ENCODE results near the gene LRP8. TPM values are rescaled to one million over a fixed set of nuclear protein-coding genes. Genes with fewer than 3 reads are reported as not detected.

Gene LRP8
- total and polyA plus RNA-seq, 2 donors from 2014 or later = 1.4 to 6.9 TPM

GRCh38 chr1:53369761-53370160 lies 41.9 kb upstream of the LRP8 start:
- intact Hi-C loops (cut with DNase I) = no loop called here
- Histone ChIP-seq H3K36me3 (ENCODE audit: control insufficient read depth in 2 of 3, insufficient read depth in 3 of 3, low read length in 3 of 3) (no peaks in the 10 kb centered on the region), H3K9me3 (ENCODE audit: control insufficient read depth in 2 of 3, insufficient read depth in 1 of 3, low read length in 3 of 3) (no peaks in the 10 kb centered on the region), H3K27ac (ENCODE audit: low read depth in 2 of 2, low read length in 2 of 2) (no peak overlapping the region), H3K4me1 (ENCODE audit: control insufficient read depth in 2 of 3, insufficient read depth in 2 of 3, low read depth in 1 of 3, low read length in 3 of 3) (no peaks in the 10 kb centered on the region), H3K9ac (ENCODE audit: low read length in 3 of 3) (no peak overlapping the region), H3K27me3 (ENCODE audit: control insufficient read depth, insufficient read depth, low read length) (no peaks in the 10 kb centered on the region), H3K4me3 (ENCODE audit: low read length in 3 of 3) (no peak overlapping the region)
- no peak for TF ChIP-seq CTCF (IDR thresholded peaks at IDR 0.05; ENCODE audit: borderline replicate concordance, extremely low read depth, insufficient read depth)
- DNase-seq (peak in 2 of 5 donors; percentile 25 to 31), FAIRE-seq (no peak)

GRCh38 chr1:53369034-53369750 lies 41.3 kb upstream of the LRP8 start:
- Histone ChIP-seq H3K4me1 (ENCODE audit: control insufficient read depth in 2 of 3, insufficient read depth in 2 of 3, low read depth in 1 of 3, low read length in 3 of 3) (no peaks in the 10 kb centered on the region), H3K9ac (ENCODE audit: low read length in 3 of 3) (no peak overlapping the region), H3K4me3 (ENCODE audit: low read length in 3 of 3) (no peak overlapping the region), H3K36me3 (ENCODE audit: control insufficient read depth in 2 of 3, insufficient read depth in 3 of 3, low read length in 3 of 3) (no peaks in the 10 kb centered on the region), H3K27ac (ENCODE audit: low read depth in 2 of 2, low read length in 2 of 2) (no peak overlapping the region), H3K9me3 (ENCODE audit: control insufficient read depth in 2 of 3, insufficient read depth in 1 of 3, low read length in 3 of 3) (no peaks in the 10 kb centered on the region), H3K27me3 (ENCODE audit: control insufficient read depth, insufficient read depth, low read length) (no peaks in the 10 kb centered on the region)
- no peak for TF ChIP-seq CTCF (IDR thresholded peaks at IDR 0.05; ENCODE audit: borderline replicate concordance, extremely low read depth, insufficient read depth)
- intact Hi-C loops (cut with DNase I) = no loop called here
- DNase-seq (peak in 3 of 5 donors; percentile 6 to 51 (median 29)), FAIRE-seq (no peak)

GRCh38 chr1:53368314-53369033 lies 40.6 kb upstream of the LRP8 start:
- no peaks in the 10 kb centered on the region for H3K4me1 ChIP-seq (ENCODE audit: control insufficient read depth in 2 of 3, insufficient read depth in 2 of 3, low read depth in 1 of 3, low read length in 3 of 3)
- no peak for FAIRE-seq

More at GRCh38 chr1:53368314-53369033, 40.6 kb upstream of the LRP8 start:
- H3K9ac ChIP-seq (ENCODE audit: low read length in 3 of 3) = no peak overlapping the region
- intact Hi-C loops (cut with DNase I) = no loop called here
- H3K27ac ChIP-seq (ENCODE audit: low read depth in 2 of 2, low read length in 2 of 2) = no peak overlapping the region
- no peaks in the 10 kb centered on the region for H3K27me3 ChIP-seq (ENCODE audit: control insufficient read depth, insufficient read depth, low read length)
- H3K9me3 ChIP-seq (ENCODE audit: control insufficient read depth in 2 of 3, insufficient read depth in 1 of 3, low read length in 3 of 3) = no peaks in the 10 kb centered on the region
- no peaks in the 10 kb centered on the region for H3K36me3 ChIP-seq (ENCODE audit: control insufficient read depth in 2 of 3, insufficient read depth in 3 of 3, low read length in 3 of 3)
- no peak for TF ChIP-seq CTCF (IDR thresholded peaks at IDR 0.05; ENCODE audit: borderline replicate concordance, extremely low read depth, insufficient read depth)
- no peak overlapping the region for H3K4me3 ChIP-seq (ENCODE audit: low read length in 3 of 3)
- peak in 3 of 5 donors; percentile 6 to 56 (median 40) for DNase-seq

All from kidney (tissue), 14 donors.